C4-2B (cell line): Measurements from ENCODE around the gene SPTB.

Experiments
- H3K27ac ChIP-seq: fragments of 450-650 bp; 2 replicates; pipeline ENCODE4 v1.5.1; 2017
- CTCF ChIP-seq: fragments of 450-650 bp; conservative IDR thresholded peaks from 2 replicates; pipeline ENCODE4 v1.5.1; 2017; ENCODE audit warnings: mild to moderate bottlenecking
- ZFX ChIP-seq: fragments of 450-650 bp; IDR thresholded peaks from 2 replicates; pipeline ENCODE4 v1.6.1; 2017

SPTB gene

GRCh38 chr14:64880221-64881121 is 764 bp upstream of the SPTB start:
- TF ChIP-seq CTCF: no peak
- TF ChIP-seq ZFX: no peak
- H3K27ac ChIP-seq: no peak overlapping the region

- no peak overlapping the region for H3K27ac ChIP-seq
- TF ChIP-seq ZFX (no peak), CTCF (no peak)
Observed at GRCh38 chr14:64878837-64879634, 671 bp downstream of the SPTB start.

- TF ChIP-seq ZFX (no peak), CTCF (no peak)
- H3K27ac ChIP-seq: no peak overlapping the region
Observed at GRCh38 chr14:64877846-64878245, 1.9 kb downstream of the SPTB start.

GRCh38 chr14:64875350-64875749 is 4.4 kb downstream of the SPTB start:
- TF ChIP-seq CTCF: no peak
- TF ChIP-seq ZFX: no peak
- no peak overlapping the region for H3K27ac ChIP-seq

GRCh38 chr14:64873506-64874219 is 6.0 kb downstream of the SPTB start:
- TF ChIP-seq CTCF: no peak
- TF ChIP-seq ZFX: no peak
- no peak overlapping the region for H3K27ac ChIP-seq

- H3K27ac ChIP-seq: no peak overlapping the region
- TF ChIP-seq CTCF (no peak), ZFX (no peak)
Observed at GRCh38 chr14:64871344-64871743, 8.4 kb downstream of the SPTB start.

GRCh38 chr14:64870160-64870559 is 9.5 kb downstream of the SPTB start:
- no peak overlapping the region for H3K27ac ChIP-seq
- no peak for TF ChIP-seq ZFX
